Ishikawa (cell line): ENCODE measurements around the gene BHLHE41.

Experiments
- CEBPB ChIP-seq: IDR thresholded peaks from 2 replicates; pipeline ENCODE4 v1.6.1; 2012
- CREB1 ChIP-seq: IDR thresholded peaks from 2 replicates; pipeline ENCODE4 v1.6.1; 2012; ENCODE audit warnings: low read depth
- EGR1 ChIP-seq: IDR thresholded peaks from 2 replicates; pipeline ENCODE4 v1.6.1; 2012
- EP300 ChIP-seq: IDR thresholded peaks from 2 replicates; pipeline ENCODE4 v1.6.1; 2012; ENCODE audit warnings: borderline replicate concordance
- FOXM1 ChIP-seq: IDR thresholded peaks from 2 replicates; pipeline ENCODE4 v1.6.1; 2012; ENCODE audit warnings: low read depth, borderline replicate concordance
- NFIC ChIP-seq: IDR thresholded peaks from 2 replicates; pipeline ENCODE4 v1.6.1; 2012
- RAD21 ChIP-seq: IDR thresholded peaks from 2 replicates; pipeline ENCODE4 v1.6.1; 2012; ENCODE audit warnings: low read depth
- TAF1 ChIP-seq: IDR thresholded peaks from 2 replicates; pipeline ENCODE4 v1.6.1; 2012; ENCODE audit warnings: low read depth, mild to moderate bottlenecking
- TCF12 ChIP-seq: IDR thresholded peaks from 2 replicates; pipeline ENCODE4 v1.6.1; 2012; ENCODE audit warnings: low read depth
- TEAD4 ChIP-seq: IDR thresholded peaks from 2 replicates; pipeline ENCODE4 v1.6.1; 2012
- YY1 ChIP-seq: IDR thresholded peaks from 2 replicates; pipeline ENCODE4 v1.6.1; 2012; ENCODE audit warnings: low read depth
- ZBTB7A ChIP-seq: IDR thresholded peaks from 2 replicates; pipeline ENCODE4 v1.6.1; 2012; ENCODE audit warnings: low read depth
- TF ChIP-seq, protein P1 (sequence below): IDR thresholded peaks from 2 replicates; pipeline ENCODE4 v1.6.1; 2012
- TF ChIP-seq, protein P2 (sequence below): IDR thresholded peaks from 2 replicates; pipeline ENCODE4 v1.6.1; 2012; ENCODE audit warnings: low read depth, mild to moderate bottlenecking
- TF ChIP-seq, protein P3 (sequence below): IDR thresholded peaks from 2 replicates; pipeline ENCODE4 v1.6.1; 2012

BHLHE41 gene

DNA sequence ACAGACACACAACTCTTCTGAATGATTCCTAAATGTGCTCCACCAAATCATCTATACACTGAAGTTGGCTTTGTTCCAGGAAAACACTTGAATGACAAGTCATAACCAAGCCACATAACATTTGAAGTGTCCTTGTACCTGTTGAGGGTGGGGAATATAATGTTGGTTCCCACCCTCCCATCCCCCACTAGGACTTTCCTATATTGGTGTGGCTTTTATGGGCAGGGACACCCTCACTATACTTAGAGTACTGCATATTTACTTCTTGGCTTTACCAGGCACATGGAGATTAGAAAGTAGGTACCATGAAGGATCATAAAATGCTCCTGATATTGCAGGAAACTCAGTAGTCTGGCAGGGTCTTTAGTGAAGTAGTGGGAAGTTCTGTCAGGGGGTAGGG is 9.7 kb upstream of the BHLHE41 start:
- TF ChIP-seq TEAD4 = no peak
- TF ChIP-seq TAF1 = no peak
- TF ChIP-seq RAD21 = no peak
- TF ChIP-seq NFIC = peak; percentile 34; the same call in 1 of the 2 replicates
- TF ChIP-seq, protein P1, sequence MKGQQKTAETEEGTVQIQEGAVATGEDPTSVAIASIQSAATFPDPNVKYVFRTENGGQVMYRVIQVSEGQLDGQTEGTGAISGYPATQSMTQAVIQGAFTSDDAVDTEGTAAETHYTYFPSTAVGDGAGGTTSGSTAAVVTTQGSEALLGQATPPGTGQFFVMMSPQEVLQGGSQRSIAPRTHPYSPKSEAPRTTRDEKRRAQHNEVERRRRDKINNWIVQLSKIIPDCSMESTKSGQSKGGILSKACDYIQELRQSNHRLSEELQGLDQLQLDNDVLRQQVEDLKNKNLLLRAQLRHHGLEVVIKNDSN = no peak
- no peak for TF ChIP-seq FOXM1
- no peak for TF ChIP-seq ZBTB7A
- TF ChIP-seq YY1 = no peak

DNA sequence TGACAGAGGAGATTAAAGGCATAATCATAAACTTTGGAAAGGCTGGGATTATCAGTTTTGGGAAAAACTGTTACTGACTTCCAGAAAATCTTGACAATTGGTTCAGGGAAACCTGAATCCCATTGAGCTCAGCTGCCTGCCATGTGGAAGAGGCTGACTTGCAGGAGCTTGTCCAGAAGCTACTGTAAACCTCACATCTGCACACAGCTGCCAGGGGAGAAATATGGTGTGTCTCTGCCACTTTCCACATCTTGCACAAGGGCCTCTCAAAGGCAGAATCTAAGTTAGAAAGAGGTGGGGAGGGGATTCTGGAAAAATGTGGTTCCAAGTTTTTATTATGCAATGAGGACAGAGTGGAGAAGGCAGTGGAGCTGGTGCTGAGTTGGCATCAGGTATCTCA is 8.7 kb upstream of the BHLHE41 start:
- no peak for TF ChIP-seq CEBPB
- TF ChIP-seq, protein P2, sequence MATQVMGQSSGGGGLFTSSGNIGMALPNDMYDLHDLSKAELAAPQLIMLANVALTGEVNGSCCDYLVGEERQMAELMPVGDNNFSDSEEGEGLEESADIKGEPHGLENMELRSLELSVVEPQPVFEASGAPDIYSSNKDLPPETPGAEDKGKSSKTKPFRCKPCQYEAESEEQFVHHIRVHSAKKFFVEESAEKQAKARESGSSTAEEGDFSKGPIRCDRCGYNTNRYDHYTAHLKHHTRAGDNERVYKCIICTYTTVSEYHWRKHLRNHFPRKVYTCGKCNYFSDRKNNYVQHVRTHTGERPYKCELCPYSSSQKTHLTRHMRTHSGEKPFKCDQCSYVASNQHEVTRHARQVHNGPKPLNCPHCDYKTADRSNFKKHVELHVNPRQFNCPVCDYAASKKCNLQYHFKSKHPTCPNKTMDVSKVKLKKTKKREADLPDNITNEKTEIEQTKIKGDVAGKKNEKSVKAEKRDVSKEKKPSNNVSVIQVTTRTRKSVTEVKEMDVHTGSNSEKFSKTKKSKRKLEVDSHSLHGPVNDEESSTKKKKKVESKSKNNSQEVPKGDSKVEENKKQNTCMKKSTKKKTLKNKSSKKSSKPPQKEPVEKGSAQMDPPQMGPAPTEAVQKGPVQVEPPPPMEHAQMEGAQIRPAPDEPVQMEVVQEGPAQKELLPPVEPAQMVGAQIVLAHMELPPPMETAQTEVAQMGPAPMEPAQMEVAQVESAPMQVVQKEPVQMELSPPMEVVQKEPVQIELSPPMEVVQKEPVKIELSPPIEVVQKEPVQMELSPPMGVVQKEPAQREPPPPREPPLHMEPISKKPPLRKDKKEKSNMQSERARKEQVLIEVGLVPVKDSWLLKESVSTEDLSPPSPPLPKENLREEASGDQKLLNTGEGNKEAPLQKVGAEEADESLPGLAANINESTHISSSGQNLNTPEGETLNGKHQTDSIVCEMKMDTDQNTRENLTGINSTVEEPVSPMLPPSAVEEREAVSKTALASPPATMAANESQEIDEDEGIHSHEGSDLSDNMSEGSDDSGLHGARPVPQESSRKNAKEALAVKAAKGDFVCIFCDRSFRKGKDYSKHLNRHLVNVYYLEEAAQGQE = no peak
- TF ChIP-seq TAF1 = no peak
- no peak for TF ChIP-seq EGR1
- TF ChIP-seq RAD21 = no peak
- no peak for TF ChIP-seq CREB1
- TF ChIP-seq EP300 = no peak
- TF ChIP-seq YY1 = no peak
- no peak for TF ChIP-seq NFIC
- TF ChIP-seq TEAD4 = no peak
- TF ChIP-seq, protein P3, sequence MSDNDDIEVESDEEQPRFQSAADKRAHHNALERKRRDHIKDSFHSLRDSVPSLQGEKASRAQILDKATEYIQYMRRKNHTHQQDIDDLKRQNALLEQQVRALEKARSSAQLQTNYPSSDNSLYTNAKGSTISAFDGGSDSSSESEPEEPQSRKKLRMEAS = no peak
- no peak for TF ChIP-seq FOXM1
- no peak for TF ChIP-seq TCF12

DNA sequence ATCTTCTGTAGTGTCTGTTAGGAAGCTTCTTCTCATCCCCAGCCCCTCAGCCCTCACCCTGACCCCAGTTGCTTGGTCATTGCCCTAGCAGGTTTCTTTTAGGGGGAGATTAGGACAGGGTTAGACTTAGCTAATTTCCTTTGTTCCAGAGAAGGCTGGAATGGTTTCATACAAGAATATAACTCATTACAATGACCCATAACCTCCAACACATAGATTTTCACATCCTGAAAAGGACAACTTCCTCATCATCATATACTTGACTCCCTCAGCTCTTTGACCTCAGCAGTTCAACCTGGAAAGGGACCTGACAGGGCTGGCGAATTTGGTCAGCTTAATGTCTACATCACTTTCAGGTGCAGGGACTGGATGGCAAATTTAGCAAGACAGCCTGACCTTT is 8.0 kb upstream of the BHLHE41 start:
- TF ChIP-seq, protein P2 = no peak
- TF ChIP-seq CREB1 = no peak
- no peak for TF ChIP-seq TAF1
- no peak for TF ChIP-seq NFIC
- no peak for TF ChIP-seq RAD21
- no peak for TF ChIP-seq YY1

DNA sequence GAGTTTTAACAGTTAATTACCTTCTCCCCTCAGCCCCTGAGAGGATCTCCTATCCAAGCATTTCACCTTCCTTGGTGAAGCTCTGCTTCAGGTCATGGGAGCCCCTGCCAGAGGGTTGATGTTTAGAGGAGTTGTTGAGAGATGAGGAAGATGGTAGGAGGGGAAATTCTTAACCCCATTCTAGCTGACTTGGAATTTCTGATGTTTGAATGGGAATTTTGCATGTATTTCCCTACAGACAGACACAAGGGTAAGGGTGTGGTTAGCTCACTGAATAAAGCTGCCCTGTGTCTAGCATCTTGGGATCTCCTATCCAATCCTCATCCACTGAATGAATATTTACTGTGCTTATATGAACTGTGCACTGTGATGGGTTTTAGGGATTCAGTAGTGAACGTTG is 7.1 kb upstream of the BHLHE41 start:
- no peak for TF ChIP-seq CREB1
- TF ChIP-seq CEBPB = no peak
- no peak for TF ChIP-seq TEAD4
- TF ChIP-seq TCF12 = no peak
- no peak for TF ChIP-seq FOXM1
- TF ChIP-seq EP300 = no peak
- TF ChIP-seq TAF1 = no peak
- no peak for TF ChIP-seq EGR1
- TF ChIP-seq ZBTB7A = no peak
- TF ChIP-seq, protein P2 = no peak
- TF ChIP-seq, protein P3 = no peak
- no peak for TF ChIP-seq RAD21
- no peak for TF ChIP-seq NFIC

DNA sequence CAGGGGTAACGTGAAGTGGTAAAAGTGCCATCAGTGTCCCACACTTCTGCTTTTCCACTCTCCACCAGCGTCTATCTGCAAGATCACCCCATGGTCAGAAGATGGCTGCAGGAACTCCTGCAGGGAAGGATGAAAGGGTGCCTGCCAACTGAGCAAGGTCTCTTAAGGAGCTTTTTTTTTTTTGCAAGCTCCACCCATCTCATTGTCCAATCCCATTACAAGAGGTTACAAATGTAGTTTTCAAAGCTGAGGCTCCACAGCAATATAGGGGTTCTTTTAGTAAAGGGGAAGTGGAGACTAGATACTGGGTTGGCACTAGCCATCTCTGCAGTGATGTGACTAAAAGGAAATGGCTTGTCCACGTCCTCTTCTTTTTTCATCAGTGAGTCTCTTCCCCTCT is 5.9 kb upstream of the BHLHE41 start:
- TF ChIP-seq FOXM1 (no peak), ZBTB7A (no peak), TCF12 (no peak), TEAD4 (no peak), TAF1 (no peak), YY1 (no peak)
- TF ChIP-seq, protein P3 = no peak
